ENCODE data around the gene ECHDC1. TPM values are rescaled to one million over a fixed set of nuclear protein-coding genes. Genes with fewer than 3 reads are reported as not detected.
A peak's percentile ranks its signal among the peaks of the same experiment; 100 is the strongest.

ECHDC1 gene
- total RNA-seq, 2 donors from 2014 or later, result 46.9 to 53.6 TPM

DNA sequence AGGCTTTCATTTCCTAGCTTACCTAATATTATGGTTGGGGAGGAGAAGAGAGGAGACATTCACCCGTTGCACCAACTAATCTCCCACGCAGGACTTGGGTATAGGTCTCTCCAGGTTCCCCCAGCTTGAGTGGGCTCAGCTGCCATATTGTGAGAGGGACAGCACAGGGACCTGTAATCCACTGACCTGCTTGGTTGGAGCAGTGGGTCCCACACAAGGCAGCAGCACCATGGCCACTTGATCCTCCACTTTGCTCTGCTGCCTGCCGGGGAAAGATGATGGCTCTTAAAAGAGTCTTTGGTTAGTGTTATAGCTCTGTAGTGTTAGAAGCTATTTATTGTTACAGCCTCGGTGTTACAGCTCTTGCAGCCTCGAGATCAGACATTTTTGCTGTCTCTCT lies 22.5 kb upstream of the ECHDC1 start:
- Mint-ChIP-seq H3K27ac (no peak overlapping the region), H3K36me3 (ENCODE audit: insufficient read depth in 2 of 2) (no peaks in the 10 kb centered on the region), H3K4me1 (ENCODE audit: low read depth) (no peaks in the 10 kb centered on the region), H3K4me3 (no peak overlapping the region), H3K27me3 (ENCODE audit: low read depth) (no peaks in the 10 kb centered on the region), H3K9me3 (peaks cover 0 to 3% of the 10 kb centered on the region in 2 donors)
- DNase-seq (no peak), ATAC-seq (replicated peaks in 1 of 2) (no peak)

DNA sequence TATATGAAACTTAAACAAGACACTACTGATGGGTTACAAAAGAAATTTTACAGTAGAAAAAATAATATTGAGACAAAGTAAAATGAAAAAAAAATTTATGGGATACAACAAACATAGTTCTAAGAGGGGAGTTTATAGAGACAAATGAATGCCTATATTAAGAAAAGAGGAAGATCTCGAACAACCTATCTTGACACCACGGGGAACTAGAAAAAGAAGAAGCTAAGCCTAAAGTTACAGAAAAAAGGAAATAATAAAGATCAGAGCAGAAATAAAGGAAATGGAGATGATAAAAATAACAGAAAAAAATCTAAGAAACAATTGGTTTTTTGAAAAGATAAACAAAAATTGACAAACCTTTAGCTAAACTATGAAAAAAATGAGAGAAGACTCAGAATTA lies 9.1 kb upstream of the ECHDC1 start:
- Mint-ChIP-seq H3K9me3 (peaks cover 9 to 12% of the 10 kb centered on the region in 2 donors), H3K36me3 (ENCODE audit: insufficient read depth in 2 of 2) (peaks cover 4 to 9% of the 10 kb centered on the region in 2 donors), H3K4me1 (ENCODE audit: low read depth) (no peaks in the 10 kb centered on the region), H3K4me3 (no peak overlapping the region), H3K27me3 (ENCODE audit: low read depth) (no peaks in the 10 kb centered on the region), H3K27ac (no peak overlapping the region)
- ATAC-seq (replicated peaks in 1 of 2) (no peak), DNase-seq (no peak)

DNA sequence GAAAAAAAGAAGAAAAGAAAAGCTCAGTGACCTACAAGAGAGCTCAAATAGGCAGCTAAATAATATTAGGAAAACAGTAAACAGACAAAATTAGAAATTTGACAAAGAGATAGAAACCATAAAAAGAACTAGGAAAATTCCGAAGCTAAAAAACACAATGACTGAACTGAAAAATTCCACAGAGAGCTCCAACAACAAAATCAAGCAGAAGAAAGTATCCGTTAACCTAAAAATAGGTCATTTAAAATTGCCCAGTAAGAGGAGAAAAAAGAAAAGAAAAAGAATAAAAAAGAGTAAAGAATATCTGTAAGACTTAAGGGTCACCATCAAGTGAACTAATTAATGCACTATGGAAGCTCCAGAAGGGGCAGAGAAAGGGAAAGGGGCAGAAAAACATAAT lies 6.6 kb upstream of the ECHDC1 start:
- Mint-ChIP-seq H3K4me3 (no peak overlapping the region), H3K27ac (no peak overlapping the region), H3K9me3 (peaks cover 6 to 9% of the 10 kb centered on the region in 2 donors), H3K36me3 (ENCODE audit: insufficient read depth in 2 of 2) (peaks cover 7 to 12% of the 10 kb centered on the region in 2 donors), H3K4me1 (ENCODE audit: low read depth) (peaks cover 6% of the 10 kb centered on the region), H3K27me3 (ENCODE audit: low read depth) (no peaks in the 10 kb centered on the region)
- ATAC-seq (replicated peaks in 1 of 2), result no peak
- no peak for DNase-seq

DNA sequence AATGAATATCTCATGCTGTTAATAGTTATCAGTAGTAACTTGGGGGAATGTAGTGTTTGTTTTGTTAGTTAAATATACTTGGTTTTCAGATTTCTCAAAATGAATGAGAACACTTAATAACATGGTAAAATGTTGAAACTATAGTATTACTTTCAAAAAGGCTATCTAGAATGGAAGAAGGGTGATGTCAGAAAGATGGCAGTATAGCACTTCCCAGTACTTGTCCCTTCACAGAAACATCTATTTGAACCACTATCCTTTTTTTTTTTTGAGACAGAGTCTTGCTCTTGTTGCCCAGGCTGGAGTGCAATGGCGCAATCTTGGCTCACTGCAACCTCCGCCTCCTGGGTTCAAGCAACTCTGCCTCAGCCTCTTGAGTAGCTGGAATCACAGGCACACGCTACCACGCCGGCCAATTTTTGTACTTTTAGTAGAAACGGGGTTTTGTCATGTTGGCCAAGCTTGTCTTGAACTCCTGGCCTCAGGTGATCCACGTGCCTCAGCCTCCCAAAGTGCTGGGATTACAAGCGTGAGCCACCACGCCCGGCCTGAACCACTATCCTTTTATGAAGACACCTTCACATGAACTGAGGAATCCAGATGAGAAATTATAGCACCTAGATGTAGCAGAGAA lies 4.7 kb upstream of the ECHDC1 start:
- ATAC-seq (replicated peaks in 1 of 2) (no peak), DNase-seq (no peak)
- no peak overlapping the region for H3K4me3 Mint-ChIP-seq
- H3K36me3 Mint-ChIP-seq (ENCODE audit: insufficient read depth in 2 of 2), result peaks cover 4 to 10% of the 10 kb centered on the region in 2 donors
- peaks cover 6% of the 10 kb centered on the region for H3K4me1 Mint-ChIP-seq (ENCODE audit: low read depth)
- H3K9me3 Mint-ChIP-seq, result peaks cover 4 to 6% of the 10 kb centered on the region in 2 donors
- no peaks in the 10 kb centered on the region for H3K27me3 Mint-ChIP-seq (ENCODE audit: low read depth)
- H3K27ac Mint-ChIP-seq, result no peak overlapping the region

DNA sequence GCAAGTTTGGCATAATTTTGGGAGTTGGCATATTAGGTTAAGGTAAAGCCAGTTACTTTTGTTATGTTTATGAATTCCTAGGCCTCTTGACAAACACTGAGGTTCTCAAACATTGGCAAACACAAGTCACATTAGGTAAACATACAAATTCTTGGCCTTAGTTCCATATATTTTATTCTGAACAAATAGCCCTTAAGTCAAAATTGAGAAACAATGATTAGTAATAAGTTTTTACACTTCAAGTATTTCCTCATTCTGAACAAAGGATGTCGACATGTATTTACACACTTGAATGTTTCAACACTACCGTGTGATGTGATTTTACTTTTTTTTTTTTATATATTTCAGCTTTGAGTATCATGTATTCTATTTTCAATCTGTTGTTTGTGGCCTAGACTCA lies 3.8 kb upstream of the ECHDC1 start:
- H3K4me3 Mint-ChIP-seq, result no peak overlapping the region
- H3K27me3 Mint-ChIP-seq (ENCODE audit: low read depth), result no peaks in the 10 kb centered on the region
- ATAC-seq (replicated peaks in 1 of 2) (no peak), DNase-seq (no peak)
- H3K36me3 Mint-ChIP-seq (ENCODE audit: insufficient read depth in 2 of 2), result peaks cover 4 to 9% of the 10 kb centered on the region in 2 donors
- no peak overlapping the region for H3K27ac Mint-ChIP-seq
- H3K4me1 Mint-ChIP-seq (ENCODE audit: low read depth), result peaks cover 6% of the 10 kb centered on the region
- H3K9me3 Mint-ChIP-seq, result peaks cover 4 to 6% of the 10 kb centered on the region in 2 donors

DNA sequence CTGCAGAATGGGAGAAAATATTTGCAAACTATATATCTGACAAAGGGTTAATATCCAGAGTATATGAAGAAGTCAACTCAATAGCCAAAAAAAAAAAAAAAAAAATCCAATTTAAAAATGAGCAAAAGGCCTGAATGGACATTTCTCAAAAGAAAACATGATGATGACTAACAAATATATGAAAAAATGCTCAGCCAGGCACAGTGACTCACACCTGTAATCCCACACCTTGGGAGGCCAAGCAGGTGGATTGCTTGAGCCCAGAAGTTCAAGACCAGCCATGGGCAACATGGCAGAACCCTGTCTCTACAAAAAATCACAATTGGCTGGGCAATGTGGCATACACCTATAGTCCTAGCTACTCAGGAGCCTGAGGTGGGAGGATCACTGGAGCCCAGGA lies 2.1 kb upstream of the ECHDC1 start:
- ATAC-seq (replicated peaks in 1 of 2), result no peak
- H3K36me3 Mint-ChIP-seq (ENCODE audit: insufficient read depth in 2 of 2), result peaks cover 7 to 8% of the 10 kb centered on the region in 2 donors
- peak overlapping the region in 1 of 2 donors; percentile 13 for H3K4me3 Mint-ChIP-seq
- peaks cover 6% of the 10 kb centered on the region for H3K4me1 Mint-ChIP-seq (ENCODE audit: low read depth)
- H3K27ac Mint-ChIP-seq, result no peak overlapping the region
- no peak for DNase-seq
- H3K9me3 Mint-ChIP-seq, result peaks cover 2 to 4% of the 10 kb centered on the region in 2 donors
- no peaks in the 10 kb centered on the region for H3K27me3 Mint-ChIP-seq (ENCODE audit: low read depth)

DNA sequence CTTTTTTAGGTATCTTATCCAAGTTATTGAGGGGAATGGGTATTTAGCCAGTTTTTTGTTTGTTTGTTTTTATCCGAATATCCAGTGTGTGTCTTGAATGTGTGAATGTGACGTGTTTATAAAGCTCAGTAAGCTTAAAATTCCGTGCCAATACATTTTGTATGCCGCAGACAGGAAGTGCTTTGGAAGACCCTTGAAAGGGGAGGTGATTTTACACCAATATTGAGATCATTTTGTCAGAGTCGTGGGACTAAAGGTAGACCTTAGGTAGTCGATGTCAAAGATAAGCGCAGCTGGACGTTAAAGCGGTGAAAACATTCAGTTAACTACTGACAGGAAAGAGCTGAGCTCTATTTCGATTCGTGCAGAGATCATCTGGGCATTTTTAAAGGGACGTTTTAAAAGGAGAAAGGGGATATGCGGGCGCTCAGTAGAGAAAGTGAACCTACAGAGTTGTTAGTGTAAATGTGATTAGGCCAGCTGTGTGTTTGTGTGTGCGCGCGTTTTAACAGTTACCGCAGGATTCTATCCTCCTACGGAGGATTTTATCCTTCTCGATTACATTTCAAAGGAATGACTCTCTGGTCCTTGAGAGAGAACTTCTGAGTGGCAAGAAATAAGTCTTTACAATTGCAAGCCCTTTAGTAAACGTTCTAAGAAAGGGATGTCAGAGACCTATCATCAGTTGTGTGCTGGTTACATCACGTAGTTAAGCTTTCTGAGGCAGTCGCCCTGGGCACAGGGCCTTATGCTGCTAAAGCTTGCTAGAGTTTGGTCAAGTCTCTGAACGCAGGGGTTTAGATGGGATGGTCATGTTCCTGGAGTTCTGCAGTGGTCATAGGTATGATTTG lies 625 bp upstream of the ECHDC1 start:
- Mint-ChIP-seq H3K4me1 (ENCODE audit: low read depth) (peaks cover 6% of the 10 kb centered on the region), H3K36me3 (ENCODE audit: insufficient read depth in 2 of 2) (peaks cover 4 to 8% of the 10 kb centered on the region in 2 donors), H3K4me3 (no peak overlapping the region), H3K27ac (no peak overlapping the region), H3K9me3 (no peaks in the 10 kb centered on the region), H3K27me3 (ENCODE audit: low read depth) (no peaks in the 10 kb centered on the region)
- DNase-seq (peak in 1 of 2 donors; percentile 9), ATAC-seq (replicated peaks in 1 of 2) (peak in 1 of 2 donors; percentile 8)

DNA sequence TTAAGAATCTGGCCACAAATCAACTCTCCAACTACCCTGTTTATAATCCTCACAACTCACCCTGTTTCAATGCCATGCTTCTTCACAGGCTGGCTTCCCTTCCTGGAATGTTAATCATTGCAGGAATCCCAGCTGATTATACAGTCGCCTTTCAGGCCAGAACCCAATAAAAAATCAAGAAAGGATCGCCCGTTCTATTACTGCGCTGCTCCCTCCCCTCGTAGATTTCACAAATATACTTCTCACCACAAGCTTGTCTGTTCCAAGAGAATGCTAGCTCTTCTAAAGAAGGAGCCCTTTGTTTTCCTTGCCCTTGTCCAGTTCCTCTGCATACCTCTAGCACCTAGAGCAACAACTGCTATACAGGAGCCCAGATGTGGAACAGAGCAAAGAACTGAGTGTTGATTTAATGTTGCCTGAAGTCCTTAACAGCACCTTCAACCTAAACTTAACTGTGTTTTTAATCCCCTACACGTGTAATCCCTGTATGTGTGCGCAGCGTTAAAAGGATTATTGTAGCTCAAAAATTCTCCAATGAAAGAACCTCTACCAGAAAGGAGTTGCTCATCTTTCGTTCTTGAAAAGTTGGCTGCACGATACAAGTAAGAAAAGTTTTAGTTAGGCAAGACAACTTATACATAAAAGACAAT lies 988 bp downstream of the ECHDC1 start:
- peaks cover 4 to 8% of the 10 kb centered on the region in 2 donors for H3K36me3 Mint-ChIP-seq (ENCODE audit: insufficient read depth in 2 of 2)
- H3K4me1 Mint-ChIP-seq (ENCODE audit: low read depth), result peaks cover 15% of the 10 kb centered on the region
- ATAC-seq (replicated peaks in 1 of 2), result no peak
- DNase-seq, result no peak
- H3K27ac Mint-ChIP-seq, result no peak overlapping the region
- no peaks in the 10 kb centered on the region for H3K27me3 Mint-ChIP-seq (ENCODE audit: low read depth)
- no peaks in the 10 kb centered on the region for H3K9me3 Mint-ChIP-seq
- H3K4me3 Mint-ChIP-seq, result no peak overlapping the region

DNA sequence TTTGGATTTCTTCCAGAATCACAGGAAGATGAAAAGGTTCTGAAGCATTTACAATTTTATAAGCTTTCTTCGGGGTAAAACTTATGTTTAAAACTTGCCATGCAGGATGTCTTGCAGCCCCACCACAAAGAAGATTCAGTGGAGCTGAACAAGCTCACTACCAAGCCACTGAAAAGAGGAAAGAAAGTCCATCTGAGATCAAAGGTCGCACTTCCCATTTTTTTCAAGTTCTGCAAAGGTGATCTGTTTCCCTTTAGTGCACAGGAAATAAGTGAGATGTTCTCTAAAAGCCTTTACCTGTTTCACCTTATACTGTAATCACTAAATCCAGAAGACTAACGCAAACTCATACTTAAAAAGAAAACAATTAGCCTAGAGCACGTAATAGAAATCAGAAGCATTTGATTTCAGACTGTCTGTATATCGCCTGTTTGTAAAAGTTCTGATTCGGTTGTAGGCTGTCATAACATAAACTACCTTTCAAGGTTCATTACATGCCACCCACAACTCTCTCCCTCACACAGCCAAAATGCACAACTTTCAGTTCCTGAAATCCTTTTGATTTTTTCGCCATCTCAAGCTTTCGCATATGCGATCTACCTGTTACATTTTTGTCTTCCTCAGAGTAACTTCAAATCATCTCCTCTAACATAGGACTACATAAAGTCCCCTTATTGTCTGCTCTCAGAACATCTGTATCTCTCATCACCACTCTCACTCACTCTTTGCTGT lies 1.8 kb downstream of the ECHDC1 start:
- DNase-seq (no peak), ATAC-seq (replicated peaks in 1 of 2) (no peak)
- no peak overlapping the region for H3K4me3 Mint-ChIP-seq
- peaks cover 19% of the 10 kb centered on the region for H3K4me1 Mint-ChIP-seq (ENCODE audit: low read depth)
- no peaks in the 10 kb centered on the region for H3K27me3 Mint-ChIP-seq (ENCODE audit: low read depth)
- H3K9me3 Mint-ChIP-seq, result no peaks in the 10 kb centered on the region
- H3K27ac Mint-ChIP-seq, result peak overlapping the region; percentile 36
- peaks cover 3 to 10% of the 10 kb centered on the region in 2 donors for H3K36me3 Mint-ChIP-seq (ENCODE audit: insufficient read depth in 2 of 2)

DNA sequence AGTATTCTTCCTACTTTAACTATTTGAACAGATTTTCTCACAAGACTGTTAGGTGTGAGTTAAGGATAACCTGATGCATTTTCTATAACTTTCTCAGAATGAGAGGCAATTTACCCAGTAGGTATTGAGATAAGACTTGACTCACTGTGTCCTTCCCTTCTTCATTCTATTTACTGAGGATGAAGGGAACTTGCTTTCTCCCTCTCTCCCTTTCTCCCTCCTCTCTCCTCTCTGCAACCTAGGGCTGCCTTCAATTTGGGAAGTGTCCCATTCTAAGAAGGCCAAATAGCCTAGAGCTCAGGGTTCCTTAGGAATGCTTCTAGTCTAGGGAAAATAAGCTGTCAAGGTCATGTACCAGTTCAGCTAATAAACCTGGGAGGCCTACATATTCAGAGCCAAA lies 3.2 kb downstream of the ECHDC1 start:
- H3K36me3 Mint-ChIP-seq (ENCODE audit: insufficient read depth in 2 of 2), result peaks cover 0 to 10% of the 10 kb centered on the region in 2 donors
- peaks cover 16% of the 10 kb centered on the region for H3K4me1 Mint-ChIP-seq (ENCODE audit: low read depth)
- no peak overlapping the region for H3K27ac Mint-ChIP-seq
- no peaks in the 10 kb centered on the region for H3K27me3 Mint-ChIP-seq (ENCODE audit: low read depth)
- DNase-seq (no peak), ATAC-seq (replicated peaks in 1 of 2) (no peak)
- peak overlapping the region; percentile 0 to 11 for H3K4me3 Mint-ChIP-seq
- H3K9me3 Mint-ChIP-seq, result no peaks in the 10 kb centered on the region

DNA sequence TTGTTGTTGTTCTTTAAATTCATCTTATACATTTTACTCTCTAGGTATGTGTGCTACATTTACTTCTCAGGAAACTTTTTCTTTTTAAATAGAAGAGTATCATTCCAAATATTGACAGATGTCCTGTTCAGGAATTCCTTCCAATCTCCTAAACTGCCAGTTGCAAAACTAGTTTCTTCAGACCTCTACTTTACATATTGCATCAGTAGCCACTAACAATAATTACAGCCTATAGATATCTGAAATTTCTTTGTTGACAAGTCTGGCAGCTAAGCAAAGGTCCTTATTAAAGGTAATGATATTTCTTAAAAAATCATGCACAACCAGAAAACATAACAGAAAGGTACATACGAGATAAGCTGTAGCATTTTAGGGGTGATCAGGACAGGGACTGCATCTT lies 4.5 kb downstream of the ECHDC1 start:
- H3K27me3 Mint-ChIP-seq (ENCODE audit: low read depth), result no peaks in the 10 kb centered on the region
- H3K36me3 Mint-ChIP-seq (ENCODE audit: insufficient read depth in 2 of 2), result peaks cover 3 to 10% of the 10 kb centered on the region in 2 donors
- no peak overlapping the region for H3K27ac Mint-ChIP-seq
- H3K4me3 Mint-ChIP-seq, result peak overlapping the region in 1 of 2 donors; percentile 54
- peaks cover 21% of the 10 kb centered on the region for H3K4me1 Mint-ChIP-seq (ENCODE audit: low read depth)
- DNase-seq (no peak), ATAC-seq (replicated peaks in 1 of 2) (no peak)
- no peaks in the 10 kb centered on the region for H3K9me3 Mint-ChIP-seq

DNA sequence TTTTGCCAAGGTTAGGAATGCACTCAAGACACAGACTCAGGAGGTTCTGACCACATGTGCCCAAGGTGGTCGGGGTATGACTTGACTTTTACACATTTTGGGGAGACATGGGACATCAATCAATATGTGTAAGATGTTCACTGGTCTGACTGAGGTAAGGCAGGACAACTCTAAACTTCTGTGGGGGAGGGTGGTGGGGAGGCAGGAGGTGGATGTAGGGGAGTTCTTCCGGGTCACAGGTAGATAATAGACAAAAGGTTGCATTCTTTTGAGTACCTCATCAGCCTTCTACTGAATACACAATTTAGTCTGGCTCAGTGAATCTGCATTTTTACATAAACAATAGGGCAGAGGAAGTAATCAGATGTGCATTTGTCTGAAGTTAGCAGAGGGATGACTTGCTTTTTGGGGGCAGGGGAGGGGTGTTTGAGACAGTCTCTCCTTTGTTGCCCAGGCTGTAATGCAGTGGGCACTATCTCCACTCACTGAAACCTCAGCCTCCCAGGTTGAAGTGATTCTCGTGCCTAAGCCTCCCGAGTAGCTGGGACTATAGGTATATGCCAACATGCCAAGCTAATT lies 10.9 kb downstream of the ECHDC1 start:
- DNase-seq (no peak), ATAC-seq (replicated peaks in 1 of 2) (peak in 1 of 2 donors; percentile 36)
- Mint-ChIP-seq H3K27ac (no peak overlapping the region), H3K9me3 (no peaks in the 10 kb centered on the region), H3K36me3 (ENCODE audit: insufficient read depth in 2 of 2) (peaks cover 3 to 12% of the 10 kb centered on the region in 2 donors), H3K27me3 (ENCODE audit: low read depth) (no peaks in the 10 kb centered on the region), H3K4me1 (ENCODE audit: low read depth) (peaks cover 13% of the 10 kb centered on the region), H3K4me3 (no peak overlapping the region)
